SIG-M5 treated with dmso at 0.1 percent for 504 hours (cell line): ENCODE results near the gene MS4A7.
"Not testable (repeated sequence)": the region's sequence is repeated elsewhere in the genome, so short reads cannot be mapped to it uniquely, and the experiment has no call there.

Experiments
- DNase-seq: peaks from one replicate; lab custom pipeline; 2025; ENCODE audit not compliant: unreplicated experiment; lab: John Stamatoyannopoulos, UW

The MS4A7 gene, protein sequence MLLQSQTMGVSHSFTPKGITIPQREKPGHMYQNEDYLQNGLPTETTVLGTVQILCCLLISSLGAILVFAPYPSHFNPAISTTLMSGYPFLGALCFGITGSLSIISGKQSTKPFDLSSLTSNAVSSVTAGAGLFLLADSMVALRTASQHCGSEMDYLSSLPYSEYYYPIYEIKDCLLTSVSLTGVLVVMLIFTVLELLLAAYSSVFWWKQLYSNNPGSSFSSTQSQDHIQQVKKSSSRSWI

GRCh38 chr11:60378354-60378753 lies at the start of gene MS4A7:
TSS of gene MS4A7 (plus strand) at chr11:60378532. CDS start at chr11:60383142, 4,610 bp downstream.
- peak; percentile 97 for DNase-seq

- no peak for DNase-seq
These were observed 45.5 kb upstream of the MS4A7 start for GRCh38 chr11:60332846-60333245.

DNA sequence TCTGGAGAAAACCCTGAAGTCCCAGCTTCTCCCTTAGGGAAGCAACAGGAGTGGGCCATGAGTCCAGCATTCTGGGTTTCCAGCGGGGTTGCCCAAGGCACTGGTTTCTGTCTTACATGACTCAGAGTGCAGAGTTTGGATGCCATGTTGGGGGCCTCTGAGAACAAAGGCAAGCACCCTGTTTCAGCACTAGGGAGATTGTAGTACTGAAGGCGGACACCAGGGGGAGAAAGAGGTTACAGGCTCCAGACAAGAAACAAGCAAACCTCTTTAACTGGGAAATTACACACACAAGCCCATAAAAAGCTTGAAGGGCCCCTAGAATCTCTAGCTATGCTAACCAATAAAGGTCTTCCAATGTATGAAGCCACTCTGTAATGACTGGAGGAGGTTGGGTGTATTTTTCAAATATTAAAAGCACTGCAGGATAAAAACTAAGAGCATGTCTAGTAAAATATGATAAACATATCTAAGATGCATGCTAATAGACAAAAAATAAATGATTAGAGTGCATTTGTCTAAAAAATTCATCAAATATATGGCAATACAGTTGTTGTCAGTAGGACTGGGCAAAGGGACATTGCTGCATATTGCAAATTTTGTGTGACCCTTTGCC lies 44.2 kb upstream of the MS4A7 start:
- peak; percentile 72 for DNase-seq

- DNase-seq, result no peak
These were observed 41.5 kb upstream of the MS4A7 start for GRCh38 chr11:60336767-60337391.

GRCh38 chr11:60338053-60338452 lies 40.3 kb upstream of the MS4A7 start:
- no peak for DNase-seq

DNA sequence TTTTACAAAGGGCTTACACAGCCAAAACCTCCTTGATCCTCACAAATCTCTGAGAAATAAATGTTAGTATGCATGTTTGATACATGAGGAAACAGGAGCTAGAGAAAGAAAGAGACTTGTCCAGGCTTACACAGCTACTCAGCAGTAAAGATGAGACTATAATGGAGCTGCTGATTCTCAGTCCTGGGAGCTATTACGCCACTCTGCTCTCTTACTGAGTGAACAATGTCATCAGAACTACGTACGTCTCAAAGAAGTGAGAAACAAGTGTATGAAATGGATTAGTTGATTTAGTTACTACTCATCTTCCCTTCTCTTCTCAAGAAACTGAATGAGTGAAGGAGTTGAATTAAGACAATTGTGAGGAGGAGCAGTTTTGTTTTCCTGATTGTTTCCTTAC lies 39.0 kb upstream of the MS4A7 start:
- no peak for DNase-seq

DNA sequence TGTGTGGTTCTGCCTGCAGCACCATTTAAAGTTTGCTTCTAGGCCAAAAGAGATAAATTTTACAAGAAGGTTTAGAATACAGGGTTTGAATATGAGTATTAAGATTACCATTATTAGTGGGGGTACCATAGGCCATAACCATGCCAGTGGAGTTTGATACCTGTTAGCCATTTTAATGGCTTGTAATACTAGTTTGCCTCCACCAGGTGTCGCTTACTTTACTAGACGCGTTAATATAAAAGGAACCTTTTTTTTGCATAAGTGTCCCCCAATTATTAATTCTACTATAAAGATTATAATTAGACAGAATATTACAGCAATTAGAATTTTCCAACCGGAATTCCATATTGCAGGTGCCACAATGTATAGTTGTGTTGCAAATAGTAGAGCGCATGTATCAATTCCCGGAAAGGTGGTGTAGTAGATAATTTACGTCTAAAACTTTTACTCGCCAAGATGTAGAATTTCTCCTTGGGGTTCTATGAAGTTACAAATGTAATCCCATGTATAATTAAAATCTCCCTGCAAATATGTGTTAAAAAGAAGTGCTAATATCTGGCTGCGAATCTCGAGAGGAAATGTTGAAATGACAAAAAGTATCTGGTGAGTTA lies 35.1 kb upstream of the MS4A7 start:
- peak; percentile 14 for DNase-seq

DNA sequence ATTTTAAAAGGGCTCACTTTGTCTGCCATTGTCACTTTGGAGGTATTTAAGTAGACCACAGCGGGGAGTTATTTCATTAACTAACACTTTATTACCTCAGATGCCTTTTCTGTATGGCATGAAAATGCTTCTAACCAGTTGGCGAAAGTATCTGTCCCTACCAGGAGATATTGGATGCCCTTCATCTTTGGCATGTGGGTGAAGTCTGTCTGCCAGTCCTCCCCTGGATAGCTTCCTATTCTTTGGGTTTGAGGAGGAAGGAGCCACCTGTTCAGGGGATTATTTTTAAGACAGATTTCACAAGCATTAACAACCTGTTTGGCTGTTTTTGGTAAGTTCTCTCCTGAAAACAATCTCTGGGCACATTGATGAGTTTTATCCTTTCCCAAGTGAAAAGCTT lies 34.2 kb upstream of the MS4A7 start:
- no peak for DNase-seq

- peak; percentile 23 for DNase-seq
These were observed 32.8 kb upstream of the MS4A7 start for GRCh38 chr11:60345489-60345888.

GRCh38 chr11:60347084-60347797 lies 31.1 kb upstream of the MS4A7 start:
- no peak for DNase-seq

DNA sequence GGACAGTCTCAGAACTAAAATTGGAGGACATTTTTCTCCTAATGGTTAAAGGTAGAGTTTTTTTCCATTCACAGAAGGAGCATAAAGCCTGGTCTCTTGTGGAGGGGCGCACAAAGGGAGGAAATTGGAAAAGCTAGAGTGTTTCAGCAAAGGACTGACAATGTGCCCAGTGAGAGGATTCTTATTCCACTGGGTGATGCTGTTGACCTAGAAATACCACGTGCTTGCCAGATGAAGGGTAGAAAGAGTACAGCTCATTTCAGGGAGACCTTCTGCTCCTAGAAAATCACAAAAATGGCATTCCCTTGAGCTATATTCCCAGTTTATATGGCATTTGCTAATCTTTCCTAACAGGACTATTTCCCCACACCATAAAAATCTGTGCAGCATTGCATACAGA lies 30.2 kb upstream of the MS4A7 start:
- DNase-seq, result peak; percentile 2

- peak; percentile 41 for DNase-seq
These were observed 28.3 kb upstream of the MS4A7 start for GRCh38 chr11:60349990-60350389.

DNA sequence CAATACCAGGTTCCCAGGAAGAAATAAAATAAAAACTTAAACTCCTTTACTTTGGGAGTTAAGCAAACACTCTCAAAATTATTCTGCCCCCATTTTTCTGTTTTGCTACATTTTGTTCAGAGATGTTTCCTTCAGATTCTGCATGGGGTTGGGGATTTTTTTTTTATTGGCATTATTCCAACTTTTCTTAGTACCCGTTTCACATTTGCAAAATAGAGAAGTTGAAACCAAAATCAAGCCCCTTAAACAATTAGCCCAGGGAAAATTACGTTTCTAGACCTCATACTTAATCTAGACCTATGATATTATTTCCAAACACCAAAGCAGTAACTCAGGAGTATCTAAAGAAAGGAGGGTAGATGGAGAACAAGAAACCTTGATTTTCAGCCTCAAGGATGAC lies 20.6 kb upstream of the MS4A7 start:
- DNase-seq, result no peak

DNA sequence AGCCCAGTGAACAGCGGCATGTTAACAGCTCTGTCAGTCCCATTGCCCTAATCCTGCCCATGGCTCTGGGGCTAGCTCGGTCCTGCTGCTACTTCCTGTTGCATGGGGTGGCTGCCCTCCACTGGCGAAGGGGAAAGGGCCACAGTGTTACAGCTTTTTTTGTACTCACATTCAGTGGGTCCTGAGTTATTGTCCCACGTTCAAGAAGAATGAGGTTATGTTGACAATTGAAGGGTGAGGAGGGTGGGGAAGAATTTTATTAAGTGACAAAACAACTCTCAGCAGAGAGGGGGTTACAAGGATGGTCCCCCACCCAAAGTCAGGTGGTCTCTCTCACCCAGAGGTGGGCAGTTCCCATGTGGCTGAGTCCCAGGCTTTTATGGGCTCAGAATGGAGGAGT lies 17.7 kb upstream of the MS4A7 start:
- DNase-seq, result no peak

DNA sequence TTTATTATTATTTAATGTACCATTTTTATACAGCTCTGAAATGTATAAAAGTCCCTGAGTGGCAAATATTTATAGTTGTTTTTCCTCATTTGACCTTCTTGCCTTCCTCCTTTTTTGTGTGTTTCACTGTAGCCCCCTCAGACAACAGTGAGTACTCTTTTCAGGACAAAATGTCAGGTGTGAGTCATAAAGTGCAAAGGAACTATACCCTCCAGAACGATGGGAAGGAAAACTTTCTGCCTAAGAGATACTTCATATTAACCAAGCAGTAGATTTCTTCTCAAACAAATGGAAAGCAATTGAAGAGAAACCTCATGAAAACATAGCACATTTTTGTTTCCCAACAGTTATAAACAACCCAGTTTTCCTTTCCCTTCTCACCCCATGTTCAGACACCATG lies 16.1 kb upstream of the MS4A7 start:
- DNase-seq, result no peak

DNA sequence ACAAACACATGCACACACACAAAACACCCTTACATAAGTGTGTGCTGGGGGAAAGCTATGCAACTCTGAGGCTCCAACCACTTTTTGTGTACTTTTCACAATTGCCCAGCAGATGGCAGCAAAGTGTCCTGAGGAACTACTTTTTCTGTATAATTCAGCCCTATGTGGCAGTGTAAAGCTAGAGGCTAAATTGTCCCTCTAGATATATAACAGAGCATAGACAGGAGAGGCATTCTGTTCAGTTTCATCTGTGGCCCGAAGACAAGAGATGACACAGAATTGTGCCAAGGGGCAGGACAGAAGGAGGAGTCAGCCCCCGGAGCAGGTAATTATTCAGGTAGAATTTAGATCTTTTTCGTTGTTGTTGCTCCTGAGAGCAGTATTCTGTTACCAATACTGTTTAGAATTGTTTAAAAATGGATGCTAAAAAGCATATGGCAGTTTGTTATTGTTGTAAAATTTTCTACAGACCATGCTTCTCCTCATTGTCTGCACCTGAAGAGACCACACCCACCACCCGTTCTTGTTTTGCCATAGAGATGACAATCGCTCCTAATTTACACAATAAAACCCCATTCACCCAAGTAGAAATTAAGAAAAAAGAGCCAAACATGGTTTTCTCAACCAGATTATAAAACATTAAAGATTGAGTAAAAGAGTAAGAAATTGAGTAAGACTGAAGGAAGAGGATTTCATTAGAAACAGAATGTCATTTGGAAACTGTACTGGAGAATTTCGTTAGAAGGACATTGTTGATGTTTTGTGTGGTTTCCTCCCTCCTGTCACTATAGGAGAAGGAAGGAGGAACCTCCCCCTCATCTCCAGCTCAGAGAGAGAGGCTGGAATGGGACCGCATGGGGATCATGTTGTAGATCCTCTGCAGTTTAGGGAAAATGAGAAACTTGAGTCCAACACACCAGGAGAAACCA lies 14.5 kb upstream of the MS4A7 start:
- peak; percentile 85 for DNase-seq

GRCh38 chr11:60366262-60366904 lies 11.9 kb upstream of the MS4A7 start:
- DNase-seq, result not testable (repeated sequence)

DNA sequence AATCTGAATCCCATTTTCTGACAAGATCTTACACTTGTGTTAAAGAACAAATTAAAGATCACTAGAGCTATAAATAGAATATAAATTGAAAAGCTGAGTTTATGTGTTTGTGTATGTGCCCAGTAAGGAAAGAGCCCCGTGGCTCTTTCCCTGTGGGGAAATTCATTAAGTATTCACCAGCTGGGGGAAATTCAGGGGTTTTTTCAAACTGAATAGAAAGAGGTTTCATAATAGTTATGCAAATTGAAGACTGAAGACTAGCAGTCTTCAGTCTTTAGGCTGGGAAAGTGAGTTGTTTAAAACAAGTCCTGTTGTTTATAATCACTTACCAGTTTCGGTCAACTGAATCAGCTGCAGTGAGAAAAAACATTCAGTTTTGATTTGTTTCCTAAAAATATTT lies 11.3 kb upstream of the MS4A7 start:
- DNase-seq, result peak; percentile 30

DNA sequence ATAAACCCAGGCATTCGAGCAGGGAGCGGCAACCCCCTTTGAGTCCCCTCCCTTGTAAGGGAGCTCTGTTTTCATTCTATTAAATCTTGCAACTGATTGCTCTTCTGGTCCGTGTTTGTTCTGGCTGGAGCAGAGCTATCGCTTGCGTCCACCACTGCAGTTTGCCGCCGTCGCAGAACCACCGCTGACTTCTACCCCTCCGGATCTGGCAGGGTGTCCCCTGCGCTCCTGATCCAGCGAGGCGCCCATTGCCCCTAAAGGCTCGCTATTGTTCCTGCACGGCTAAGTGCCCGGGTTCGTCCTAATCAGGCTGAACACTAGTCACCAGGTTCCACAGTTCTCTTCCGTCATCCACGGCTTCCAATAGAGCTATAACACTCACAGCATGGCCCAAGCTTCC lies 10.4 kb upstream of the MS4A7 start:
- DNase-seq, result no peak

GRCh38 chr11:60370252-60370810 lies 8.0 kb upstream of the MS4A7 start:
- no peak for DNase-seq
